NCI-H1417 (cell line): ENCODE data around the gene TCF7.

Experiments used
- DNase-seq, 3 experiments: peaks; one replicate each; lab custom pipeline; 2025; lab: John Stamatoyannopoulos, UW

Gene TCF7

GRCh38 chr5:134113902-134114875 is at the start of gene TCF7:
Gene TCF7 (plus strand): TSS chr5:134114681. CDS start chr5:134114907, 226 bp downstream.
- DNase-seq, result peak; percentile 49 to 72 (median 69)

- DNase-seq, result no peak
Observed at GRCh38 chr5:134069553-134069952, 44.9 kb upstream of the TCF7 start.

GRCh38 chr5:134070725-134071613 is 43.5 kb upstream of the TCF7 start:
- DNase-seq, result no peak

GRCh38 chr5:134071614-134072207 is 42.8 kb upstream of the TCF7 start:
- no peak for DNase-seq

GRCh38 chr5:134072471-134073210 is 41.8 kb upstream of the TCF7 start:
- DNase-seq, result no peak

- no peak for DNase-seq
Observed at GRCh38 chr5:134073404-134073803, 41.1 kb upstream of the TCF7 start.

- no peak for DNase-seq
Observed at GRCh38 chr5:134075102-134075501, 39.4 kb upstream of the TCF7 start.

GRCh38 chr5:134077926-134078580 is 36.4 kb upstream of the TCF7 start:
- DNase-seq, result no peak

GRCh38 chr5:134079748-134080581 is 34.5 kb upstream of the TCF7 start:
- no peak for DNase-seq

- DNase-seq, result no peak
Observed at GRCh38 chr5:134082264-134082992, 32.1 kb upstream of the TCF7 start.

GRCh38 chr5:134083517-134083916 is 31.0 kb upstream of the TCF7 start:
- DNase-seq, result no peak

GRCh38 chr5:134084022-134084565 is 30.4 kb upstream of the TCF7 start:
- no peak for DNase-seq

- DNase-seq, result no peak
Observed at GRCh38 chr5:134084570-134084969, 29.9 kb upstream of the TCF7 start.

- DNase-seq, result no peak
Observed at GRCh38 chr5:134085411-134085810, 29.1 kb upstream of the TCF7 start.

GRCh38 chr5:134086225-134086942 is 28.1 kb upstream of the TCF7 start:
- DNase-seq, result no peak

- DNase-seq, result no peak
Observed at GRCh38 chr5:134086943-134087305, 27.6 kb upstream of the TCF7 start.

- DNase-seq, result no peak
Observed at GRCh38 chr5:134088291-134088690, 26.2 kb upstream of the TCF7 start.

GRCh38 chr5:134088994-134089560 is 25.4 kb upstream of the TCF7 start:
- DNase-seq, result peak in 1 of 3 experiments; percentile 7
